DND-41 (cell line): ENCODE data around the gene EPC2.
"Not testable (repeated sequence)": the region's sequence is repeated elsewhere in the genome, so short reads cannot be mapped to it uniquely, and the experiment has no call there.

Experiments used
- ATAC-seq: fragments of 200-7000 bp; cut with Tn5 transposase; 3 replicates; pipeline ENCODE4 v1.9.1; 2021; ENCODE audit warnings: low read depth; ENCODE audit not compliant: insufficient read depth
- DNase-seq: peaks from one replicate; pipeline ENCODE4 v3.0.0-alpha.2; 2020
- H2AFZ ChIP-seq: 2 replicates; pipeline ENCODE4 v1.6.0; 2012; ENCODE audit warnings: low read depth, low read length
- H3K27ac ChIP-seq: 2 replicates; pipeline ENCODE4 v1.5.1; 2012; ENCODE audit warnings: low read length, inconsistent platforms
- H3K27me3 ChIP-seq: fragments of 200-600 bp; sonication (generic); 2 replicates; pipeline ENCODE4 v1.6.0; 2012; ENCODE audit warnings: low read length, mild to moderate bottlenecking, inconsistent platforms; ENCODE audit not compliant: insufficient read depth, poor library complexity
- H3K36me3 ChIP-seq: 2 replicates; pipeline ENCODE4 v1.5.1; 2012; ENCODE audit warnings: low read length, inconsistent platforms; ENCODE audit not compliant: insufficient read depth
- H3K4me1 ChIP-seq: 2 replicates; pipeline ENCODE4 v1.5.1; 2012; ENCODE audit warnings: mild to moderate bottlenecking, low read length; ENCODE audit not compliant: insufficient read depth
- H3K4me2 ChIP-seq: 2 replicates; pipeline ENCODE4 v1.6.0; 2012; ENCODE audit warnings: mild to moderate bottlenecking, moderate library complexity, low read length, inconsistent platforms; ENCODE audit not compliant: insufficient read depth
- H3K4me3 ChIP-seq, 2 experiments: fragments of 200-600 bp in 1 of 2; shearing (Covaris generic) in 1 of 2; 2 replicates each; pipeline ENCODE4 v1.5.1; 2012 to 2016; ENCODE audit warnings: inconsistent platforms in 2 of 2, low read length in 2 of 2, mild to moderate bottlenecking in 2 of 2, low read depth in 1 of 2, moderate library complexity in 1 of 2
- H3K79me2 ChIP-seq: 2 replicates; pipeline ENCODE4 v1.6.0; 2012; ENCODE audit warnings: low read length, inconsistent platforms; ENCODE audit not compliant: insufficient read depth
- H3K9ac ChIP-seq: 2 replicates; pipeline ENCODE4 v1.6.0; 2012; ENCODE audit warnings: low read depth, mild to moderate bottlenecking, inconsistent platforms, low read length, moderate library complexity
- H3K9me3 ChIP-seq: 2 replicates; pipeline ENCODE4 v1.5.1; 2012; ENCODE audit warnings: low read length, moderate library complexity, mild to moderate bottlenecking, inconsistent platforms; ENCODE audit not compliant: insufficient read depth, severe bottlenecking
- H4K20me1 ChIP-seq: 2 replicates; pipeline ENCODE4 v1.6.0; 2012; ENCODE audit warnings: low read length; ENCODE audit not compliant: insufficient read depth
- CTCF ChIP-seq: IDR thresholded peaks from 2 replicates; pipeline ENCODE4 v1.5.1; 2012; ENCODE audit warnings: borderline replicate concordance, low read length, moderate library complexity, mild to moderate bottlenecking; ENCODE audit not compliant: poor library complexity, severe bottlenecking; ENCODE audit errors: extremely low read depth
- EZH2 ChIP-seq: IDR thresholded peaks from 3 replicates; pipeline ENCODE4 v1.6.1; 2012; ENCODE audit warnings: borderline replicate concordance, low read depth, mild to moderate bottlenecking, moderate library complexity, low read length, inconsistent platforms; ENCODE audit not compliant: severe bottlenecking

Gene EPC2

DNA sequence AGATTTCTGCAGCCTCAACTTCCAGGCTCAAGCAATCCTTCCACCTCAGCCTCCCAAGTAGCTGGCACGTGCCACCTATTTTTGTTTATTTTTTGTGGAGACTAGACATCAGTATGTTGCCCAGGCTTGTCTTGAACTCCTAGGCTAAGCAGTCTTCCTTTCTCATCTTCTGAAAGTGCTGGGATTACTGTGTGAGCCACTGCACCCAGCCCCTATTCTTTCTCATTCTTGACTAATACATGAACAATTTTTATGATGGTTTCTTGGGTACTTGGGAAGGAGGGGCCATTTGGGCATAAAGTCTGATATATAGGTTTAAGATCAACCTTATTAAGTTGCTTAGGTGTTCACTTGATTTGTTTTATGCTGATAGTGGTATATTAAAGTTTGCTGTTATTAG, 26.2 kb downstream of the EPC2 start:
- DNase-seq (no peak), ATAC-seq (no peak)
- H4K20me1 ChIP-seq, result peaks cover 73% of the 10 kb centered on the region
- TF ChIP-seq EZH2 (no peak), CTCF (no peak)
- H3K4me3 ChIP-seq, result no peak overlapping the region
- peaks cover 100% of the 10 kb centered on the region for H3K79me2 ChIP-seq
- H3K27ac ChIP-seq, result no peak overlapping the region
- no peak overlapping the region for H3K4me2 ChIP-seq
- H2AFZ ChIP-seq, result no peak overlapping the region
- no peak overlapping the region for H3K9ac ChIP-seq
- no peaks in the 10 kb centered on the region for H3K4me1 ChIP-seq
- no peaks in the 10 kb centered on the region for H3K9me3 ChIP-seq
- H3K36me3 ChIP-seq, result no peaks in the 10 kb centered on the region
- H3K27me3 ChIP-seq, result no peaks in the 10 kb centered on the region

DNA sequence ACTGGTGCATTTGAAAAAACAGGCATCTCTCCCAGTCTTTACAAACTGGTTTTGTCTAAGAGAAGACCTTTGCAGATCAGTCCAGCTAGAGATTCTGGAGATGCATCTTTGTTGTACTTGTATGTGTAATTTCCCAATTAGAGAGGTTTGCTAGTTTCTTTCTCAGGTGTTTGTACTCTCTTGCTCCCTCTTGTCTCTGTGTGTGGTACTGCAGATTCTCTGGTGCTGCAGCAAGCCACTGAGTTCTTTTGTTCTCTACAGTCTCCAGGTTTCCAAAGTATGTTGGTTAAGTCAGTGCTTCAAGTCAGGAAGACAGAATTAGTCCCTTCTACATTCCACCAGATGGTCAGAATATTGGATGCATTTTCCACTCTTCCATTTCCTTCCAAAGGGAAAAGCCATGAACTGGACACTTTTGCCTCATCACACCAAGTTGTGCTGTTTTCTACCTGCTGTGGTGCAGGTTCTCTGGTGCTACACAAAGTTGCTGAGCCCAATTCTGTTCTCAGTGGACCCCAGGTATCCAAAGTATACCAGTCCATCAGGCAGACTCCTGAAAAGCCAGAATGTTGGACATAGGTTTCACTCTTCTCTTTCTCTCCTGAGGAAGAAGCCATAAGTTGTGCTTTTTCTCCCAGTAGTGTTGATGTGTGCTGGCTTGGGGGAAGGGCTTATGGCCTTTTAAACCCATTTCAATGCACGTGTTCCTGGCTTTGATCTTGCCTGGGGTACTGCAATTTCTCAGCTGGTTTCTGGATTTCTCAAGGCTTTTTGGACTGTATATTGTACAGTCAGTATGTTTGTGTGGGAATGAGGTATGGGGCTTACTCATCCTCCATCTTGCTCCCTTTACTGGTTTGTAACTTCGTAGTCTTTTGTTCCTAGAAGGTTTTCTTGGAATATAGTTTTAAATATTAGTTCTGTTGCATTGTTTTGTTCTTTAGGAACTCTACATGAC, 29.8 kb downstream of the EPC2 start:
- no peak overlapping the region for H3K4me2 ChIP-seq
- H4K20me1 ChIP-seq, result peaks cover 53% of the 10 kb centered on the region
- H3K27me3 ChIP-seq, result no peaks in the 10 kb centered on the region
- TF ChIP-seq EZH2 (no peak), CTCF (peak; percentile 73)
- no peak overlapping the region for H3K27ac ChIP-seq
- no peak overlapping the region for H3K4me3 ChIP-seq
- no peak overlapping the region for H2AFZ ChIP-seq
- H3K79me2 ChIP-seq, result peaks cover 96% of the 10 kb centered on the region
- no peaks in the 10 kb centered on the region for H3K36me3 ChIP-seq
- ATAC-seq (peak; percentile 70; the same call in 2 of the 3 replicates), DNase-seq (peak; percentile 49)
- H3K4me1 ChIP-seq, result no peaks in the 10 kb centered on the region
- no peaks in the 10 kb centered on the region for H3K9me3 ChIP-seq
- H3K9ac ChIP-seq, result no peak overlapping the region

- ATAC-seq, result no peak
- no peak overlapping the region for H3K9ac ChIP-seq
- peaks cover 96% of the 10 kb centered on the region for H3K79me2 ChIP-seq
- H3K27me3 ChIP-seq, result no peaks in the 10 kb centered on the region
- no peak overlapping the region for H3K4me3 ChIP-seq
- no peak overlapping the region for H3K4me2 ChIP-seq
- no peak overlapping the region for H3K27ac ChIP-seq
- no peaks in the 10 kb centered on the region for H3K9me3 ChIP-seq
- no peaks in the 10 kb centered on the region for H3K36me3 ChIP-seq
- peaks cover 47% of the 10 kb centered on the region for H4K20me1 ChIP-seq
- no peaks in the 10 kb centered on the region for H3K4me1 ChIP-seq
- no peak overlapping the region for H2AFZ ChIP-seq
- no peak for TF ChIP-seq EZH2
- TF ChIP-seq CTCF, result no peak
- no peak for DNase-seq
Measured at GRCh38 chr2:148675708-148676107, 31.2 kb downstream of the EPC2 start.

- H3K79me2 ChIP-seq, result peaks cover 95% of the 10 kb centered on the region
- peaks cover 49% of the 10 kb centered on the region for H4K20me1 ChIP-seq
- H3K9ac ChIP-seq, result not testable (repeated sequence)
Measured at GRCh38 chr2:148678302-148679179, 34.0 kb downstream of the EPC2 start.

More at GRCh38 chr2:148678302-148679179, 34.0 kb downstream of the EPC2 start:
- not testable (repeated sequence) for H3K9me3 ChIP-seq, DNase-seq, H3K4me1 ChIP-seq, H3K4me3 ChIP-seq, H3K27me3 ChIP-seq, H3K4me2 ChIP-seq, ATAC-seq, H3K36me3 ChIP-seq, H2AFZ ChIP-seq, H3K27ac ChIP-seq
